Hepatocyte (in vitro differentiated cells): ENCODE results near the gene SNRNP200.

Experiments
- CTCF ChIP-seq: fragments of 200-600 bp; sonication (generic); IDR thresholded peaks from 2 replicates; pipeline ENCODE4 v1.5.1; 2016; ENCODE audit warnings: antibody characterized with exemption, mild to moderate bottlenecking; ENCODE audit not compliant: poor library complexity
- EZH2 ChIP-seq: fragments of 200-600 bp; sonication (generic); IDR thresholded peaks from 2 replicates; pipeline ENCODE4 v1.6.1; 2016; ENCODE audit warnings: antibody characterized with exemption, mild to moderate bottlenecking, borderline replicate concordance
- EZH2phosphoT487 ChIP-seq: fragments of 200-600 bp; sonication (generic); IDR thresholded peaks from one replicate; pipeline ENCODE4 v1.6.1; 2018; ENCODE audit warnings: antibody characterized with exemption, mild to moderate bottlenecking, low read depth, moderate library complexity; ENCODE audit not compliant: unreplicated experiment, severe bottlenecking

GRCh38 chr2:96316999-96317398, 11.7 kb upstream of the SNRNP200 start:
- TF ChIP-seq CTCF (no peak), EZH2 (no peak), EZH2phosphoT487 (no peak)
